Bronchial epithelial cell (primary cell): Measurements from ENCODE around the gene MAGEA9B. TPM values are rescaled to one million over a fixed set of nuclear protein-coding genes. Genes with fewer than 3 reads are reported as not detected.
"Not testable (repeated sequence)": the region's sequence is repeated elsewhere in the genome, so short reads cannot be mapped to it uniquely, and the experiment has no call there.

Experiments used
- DNase-seq: peaks from one replicate; pipeline ENCODE4 v3.0.0-alpha.2; 2010; ENCODE audit warnings: low read depth
- FAIRE-seq: peaks from 2 replicates; lab custom pipeline; 2011; peaks lifted over from hg19 to GRCh38; lab: Jason Lieb, UNC
- H3K27me3 ChIP-seq: 2 replicates; pipeline ENCODE4 v1.5.1; 2011; ENCODE audit warnings: low read length; ENCODE audit not compliant: control insufficient read depth, insufficient read depth
- H3K36me3 ChIP-seq: 2 replicates; pipeline ENCODE4 v1.5.1; 2011; ENCODE audit warnings: low read length; ENCODE audit not compliant: control insufficient read depth, insufficient read depth
- H3K4me3 ChIP-seq: 2 replicates; pipeline ENCODE4 v1.5.1; 2011; ENCODE audit warnings: mild to moderate bottlenecking, low read depth, low read length, control low read depth
- CTCF ChIP-seq: IDR thresholded peaks from 2 replicates; pipeline ENCODE4 v1.5.1; 2011; ENCODE audit warnings: mild to moderate bottlenecking, moderate library complexity, low read length, control low read depth, inconsistent platforms; ENCODE audit not compliant: insufficient read depth, severe bottlenecking
- total RNA-seq: library from RNA; depleted of rRNA; stranded (reverse); fragments of >200 nt; gene quantifications from 2 replicates; pipeline ENCODE4 v1.2.1, GENCODE V29; 2014

MAGEA9B gene
- total RNA-seq, 1 donor from 2014 or later, result not detected

- H3K4me3 ChIP-seq, result peak overlapping the region; percentile 61
- no peaks in the 10 kb centered on the region for H3K27me3 ChIP-seq
- FAIRE-seq, result peak; percentile 80
- H3K36me3 ChIP-seq, result peaks cover 1% of the 10 kb centered on the region
- DNase-seq, result no peak
- no peak for TF ChIP-seq CTCF
These were observed 45.7 kb downstream of the MAGEA9B start for GRCh38 chrX:149541521-149542047.

- peak; percentile 88 for DNase-seq
- H3K4me3 ChIP-seq, result peak within 1 kb of the TSS; percentile 61
- H3K27me3 ChIP-seq, result no peaks in the 10 kb centered on the region
- peaks cover 1% of the 10 kb centered on the region for H3K36me3 ChIP-seq
- no peak for FAIRE-seq
- no peak for TF ChIP-seq CTCF
These were observed 46.4 kb downstream of the MAGEA9B start, which contains the start of gene EOLA1 for GRCh38 chrX:149540621-149541520. Gene EOLA1, plus strand, starts transcription at chrX:149541012. Its CDS starts 4,619 bp downstream, at chrX:149545631.

GRCh38 chrX:149540131-149540620 lies 47.1 kb downstream of the MAGEA9B start:
- no peak for FAIRE-seq
- no peaks in the 10 kb centered on the region for H3K27me3 ChIP-seq
- H3K36me3 ChIP-seq, result no peaks in the 10 kb centered on the region
- H3K4me3 ChIP-seq, result peak overlapping the region; percentile 61
- TF ChIP-seq CTCF, result no peak
- peak; percentile 55 for DNase-seq

- FAIRE-seq, result no peak
- H3K4me3 ChIP-seq, result peak overlapping the region; percentile 43
- no peaks in the 10 kb centered on the region for H3K36me3 ChIP-seq
- peak; percentile 87 for DNase-seq
- H3K27me3 ChIP-seq, result no peaks in the 10 kb centered on the region
- TF ChIP-seq CTCF, result no peak
These were observed 47.8 kb downstream of the MAGEA9B start for GRCh38 chrX:149539283-149540130.

- FAIRE-seq, H3K27me3 ChIP-seq, H3K36me3 ChIP-seq, H3K4me3 ChIP-seq, DNase-seq: not testable (repeated sequence)
These were observed 49.8 kb downstream of the MAGEA9B start for GRCh38 chrX:149537474-149537873.

- H3K4me3 ChIP-seq, DNase-seq, H3K36me3 ChIP-seq, FAIRE-seq, H3K27me3 ChIP-seq: not testable (repeated sequence)
These were observed 52.2 kb downstream of the MAGEA9B start for GRCh38 chrX:149534926-149535602.

- DNase-seq, result not testable (repeated sequence)
- FAIRE-seq, result peak; percentile 83
These were observed 53.3 kb downstream of the MAGEA9B start for GRCh38 chrX:149533999-149534398.

GRCh38 chrX:149532868-149533267 lies 54.4 kb downstream of the MAGEA9B start:
- not testable (repeated sequence) for DNase-seq, H3K36me3 ChIP-seq, H3K4me3 ChIP-seq, FAIRE-seq, H3K27me3 ChIP-seq

More at GRCh38 chrX:149533999-149534398, 53.3 kb downstream of the MAGEA9B start:
- H3K4me3 ChIP-seq, H3K27me3 ChIP-seq, H3K36me3 ChIP-seq: not testable (repeated sequence)
